H1 (cell line): Measurements from ENCODE around the gene MAP4K4.

Experiments
- BRCA1 ChIP-seq: IDR thresholded peaks from 2 replicates; pipeline ENCODE4 v1.6.1; 2012; ENCODE audit warnings: low read depth, low read length, improper control_type of control experiment
- EP300 ChIP-seq, 2 experiments: IDR thresholded peaks; 1 replicate in 1 of 2; 2 replicates in 1 of 2; pipeline ENCODE4 v1.6.1; 2011 to 2012; ENCODE audit warnings: low read depth in 2 of 2, low read length in 2 of 2, mild to moderate bottlenecking in 2 of 2, borderline replicate concordance in 1 of 2, inconsistent platforms in 1 of 2, moderate library complexity in 1 of 2
- HDAC2 ChIP-seq, 2 experiments: fragments of 300-600 bp in 1 of 2; sonication (generic) in 1 of 2; IDR thresholded peaks; 2 replicates each; pipeline ENCODE4 v1.6.1; 2011 to 2012; ENCODE audit warnings: low read depth in 2 of 2, low read length in 2 of 2, mild to moderate bottlenecking in 2 of 2, moderate library complexity in 2 of 2, borderline replicate concordance in 1 of 2, inconsistent platforms in 1 of 2
- POLR2A ChIP-seq, 2 experiments: IDR thresholded peaks; 1 replicate in 1 of 2; 2 replicates in 1 of 2; pipeline ENCODE4 v1.6.1; 2011; ENCODE audit warnings: low read depth in 2 of 2, low read length in 2 of 2, mild to moderate bottlenecking in 2 of 2; ENCODE audit errors: control extremely low read depth in 1 of 2
- POLR2AphosphoS5 ChIP-seq: IDR thresholded peaks from 2 replicates; pipeline ENCODE4 v1.6.1; 2011; ENCODE audit warnings: low read depth, low read length
- RBBP5 ChIP-seq: IDR thresholded peaks from 2 replicates; pipeline ENCODE4 v1.7.1; 2012; ENCODE audit warnings: low read depth, mild to moderate bottlenecking, inconsistent platforms, low read length, moderate library complexity, borderline replicate concordance
- SIN3A ChIP-seq, 2 experiments: IDR thresholded peaks in 1 of 2; conservative IDR thresholded peaks in 1 of 2; 2 replicates each; pipeline ENCODE4 v1.6.1; 2011 to 2012; ENCODE audit warnings: low read length in 2 of 2, improper control_type of control experiment in 1 of 2, low read depth in 1 of 2, mild to moderate bottlenecking in 1 of 2
- YY1 ChIP-seq: IDR thresholded peaks from 2 replicates; pipeline ENCODE4 v1.6.1; 2011; ENCODE audit warnings: low read depth, mild to moderate bottlenecking, low read length
- ZNF274 ChIP-seq: IDR thresholded peaks from 2 replicates; pipeline ENCODE4 v1.7.0; 2012; ENCODE audit warnings: low read length, borderline replicate concordance; ENCODE audit errors: extremely low read depth
- TF ChIP-seq, protein P1 (sequence below), 3 experiments: IDR thresholded peaks; 1 replicate in 2 of 3; 2 replicates in 1 of 3; pipeline versions ENCODE4 v1.5.1 to v1.6.1; 2011; ENCODE audit warnings: low read length in 3 of 3, mild to moderate bottlenecking in 3 of 3, inconsistent platforms in 2 of 3, low read depth in 1 of 3, moderate library complexity in 1 of 3; ENCODE audit not compliant: insufficient read depth in 1 of 3; ENCODE audit errors: control extremely low read depth in 1 of 3

DNA sequence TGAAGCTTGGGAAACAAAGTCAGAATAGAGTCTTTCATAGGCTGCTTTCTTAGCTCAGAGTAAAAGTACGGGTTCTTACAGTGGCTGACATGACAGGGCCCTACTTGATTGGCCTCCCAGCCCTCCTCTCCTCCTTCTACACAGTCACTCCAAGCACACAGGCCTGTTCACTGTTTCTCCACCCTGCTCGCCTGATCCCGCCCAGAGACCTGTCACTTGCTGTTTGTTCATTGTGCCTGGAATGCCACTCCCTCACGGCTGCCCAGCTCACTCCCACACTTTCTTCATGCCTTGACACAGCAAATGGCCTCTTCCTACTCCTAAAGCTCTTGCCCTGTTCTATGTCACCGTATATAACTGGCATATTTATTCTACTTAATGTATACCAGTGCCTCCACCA lies 104.8 kb downstream of the MAP4K4 start:
- no peak for TF ChIP-seq POLR2A (IDR thresholded peaks at IDR 0.05; ENCODE audit: control extremely low read depth in 1 of 2, low read depth in 2 of 2, low read length in 2 of 2)
- TF ChIP-seq SIN3A (conservative IDR thresholded peaks at IDR 0.05 in 1 of 2, IDR thresholded peaks at IDR 0.05 in 1 of 2; ENCODE audit: low read depth in 1 of 2, low read length in 2 of 2), result no peak
- TF ChIP-seq, protein P1, sequence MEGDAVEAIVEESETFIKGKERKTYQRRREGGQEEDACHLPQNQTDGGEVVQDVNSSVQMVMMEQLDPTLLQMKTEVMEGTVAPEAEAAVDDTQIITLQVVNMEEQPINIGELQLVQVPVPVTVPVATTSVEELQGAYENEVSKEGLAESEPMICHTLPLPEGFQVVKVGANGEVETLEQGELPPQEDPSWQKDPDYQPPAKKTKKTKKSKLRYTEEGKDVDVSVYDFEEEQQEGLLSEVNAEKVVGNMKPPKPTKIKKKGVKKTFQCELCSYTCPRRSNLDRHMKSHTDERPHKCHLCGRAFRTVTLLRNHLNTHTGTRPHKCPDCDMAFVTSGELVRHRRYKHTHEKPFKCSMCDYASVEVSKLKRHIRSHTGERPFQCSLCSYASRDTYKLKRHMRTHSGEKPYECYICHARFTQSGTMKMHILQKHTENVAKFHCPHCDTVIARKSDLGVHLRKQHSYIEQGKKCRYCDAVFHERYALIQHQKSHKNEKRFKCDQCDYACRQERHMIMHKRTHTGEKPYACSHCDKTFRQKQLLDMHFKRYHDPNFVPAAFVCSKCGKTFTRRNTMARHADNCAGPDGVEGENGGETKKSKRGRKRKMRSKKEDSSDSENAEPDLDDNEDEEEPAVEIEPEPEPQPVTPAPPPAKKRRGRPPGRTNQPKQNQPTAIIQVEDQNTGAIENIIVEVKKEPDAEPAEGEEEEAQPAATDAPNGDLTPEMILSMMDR (IDR thresholded peaks at IDR 0.05; ENCODE audit: control extremely low read depth in 1 of 3, insufficient read depth in 1 of 3, low read depth in 1 of 3, low read length in 3 of 3), result no peak
- no peak for TF ChIP-seq EP300 (IDR thresholded peaks at IDR 0.05; ENCODE audit: borderline replicate concordance in 1 of 2, low read depth in 2 of 2, low read length in 2 of 2)
- no peak for TF ChIP-seq POLR2AphosphoS5
- TF ChIP-seq ZNF274, result no peak
- no peak for TF ChIP-seq BRCA1
- no peak for TF ChIP-seq HDAC2 (IDR thresholded peaks at IDR 0.05; ENCODE audit: borderline replicate concordance in 1 of 2, low read depth in 2 of 2, low read length in 2 of 2)
- TF ChIP-seq YY1, result no peak
- TF ChIP-seq RBBP5, result no peak
